HFF-Myc (cell line): ENCODE data around the gene FABP1.

Experiments
- DNase-seq: peaks from one replicate; pipeline ENCODE4 v3.0.0-alpha.2; 2011; ENCODE audit warnings: low read depth; ENCODE audit errors: extremely low read depth
- H3K4me3 ChIP-seq: replicated peaks from 2 replicates; pipeline ENCODE4 v1.5.1; 2011; ENCODE audit warnings: low read depth, mild to moderate bottlenecking, control low read depth, low read length
- CTCF ChIP-seq: IDR thresholded peaks from 2 replicates; pipeline ENCODE4 v1.5.1; 2012; ENCODE audit warnings: mild to moderate bottlenecking, low read depth, low read length, control low read depth; ENCODE audit errors: missing control alignments

FABP1 gene

GRCh38 chr2:88148929-88149438 is 21.1 kb upstream of the FABP1 start:
- no peak for TF ChIP-seq CTCF
- no peak overlapping the region for H3K4me3 ChIP-seq
- DNase-seq: no peak

GRCh38 chr2:88147145-88147544 is 19.3 kb upstream of the FABP1 start:
- DNase-seq: no peak
- no peak for TF ChIP-seq CTCF

GRCh38 chr2:88146590-88146989 is 18.7 kb upstream of the FABP1 start:
- DNase-seq: no peak
- H3K4me3 ChIP-seq: no peak overlapping the region
- TF ChIP-seq CTCF: no peak

More at GRCh38 chr2:88147145-88147544, 19.3 kb upstream of the FABP1 start:
- H3K4me3 ChIP-seq: no peak overlapping the region

GRCh38 chr2:88144914-88145497 is 17.1 kb upstream of the FABP1 start:
- no peak overlapping the region for H3K4me3 ChIP-seq
- no peak for TF ChIP-seq CTCF
- DNase-seq: no peak

GRCh38 chr2:88144271-88144670 is 16.4 kb upstream of the FABP1 start:
- no peak overlapping the region for H3K4me3 ChIP-seq
- TF ChIP-seq CTCF: no peak
- no peak for DNase-seq

GRCh38 chr2:88141952-88142351 is 14.1 kb upstream of the FABP1 start:
- no peak overlapping the region for H3K4me3 ChIP-seq
- no peak for TF ChIP-seq CTCF
- no peak for DNase-seq

- no peak for DNase-seq
- no peak for TF ChIP-seq CTCF
- H3K4me3 ChIP-seq: no peak overlapping the region
Observed at GRCh38 chr2:88139804-88140203, 11.9 kb upstream of the FABP1 start.
